Measurements from ENCODE around the gene CDH26.

GRCh38 chr20:59932616-59933295, 25.5 kb upstream of the CDH26 start:
- no peak for TF ChIP-seq EZH2phosphoT487 (IDR thresholded peaks at IDR 0.05; ENCODE audit: low read length)
- TF ChIP-seq CTCF (IDR thresholded peaks at IDR 0.05; ENCODE audit: low read length): no peak
- TF ChIP-seq EZH2 (optimal IDR thresholded peaks at IDR 0.05; ENCODE audit: low read depth, low read length): no peak
